Activated CD8-positive, alpha-beta T cell treated with anti-CD3 and anti-CD28 coated beads for 36 hours (primary cell): ENCODE data around the gene ATG13. TPM values are rescaled to one million over a fixed set of nuclear protein-coding genes. Genes with fewer than 3 reads are reported as not detected.

Experiments
- ATAC-seq: fragments of 200-7000 bp; cut with Tn5 transposase; one replicate; pipeline ENCODE4 v1.10.0; 2021; ENCODE audit warnings: mild to moderate bottlenecking, moderate library complexity
- CTCF ChIA-PET: fragments of 350-600 bp; sonication (Branson Sonifier 250); formaldehyde crosslinking; loops from one replicate; lab custom pipeline; 2021; ENCODE audit warnings: antibody characterized with exemption; lab: Charles Lee
- POLR2A ChIA-PET: fragments of 350-600 bp; sonication (Branson Sonifier 250); formaldehyde crosslinking; loops from one replicate; lab custom pipeline; 2021; ENCODE audit warnings: antibody characterized with exemption; lab: Charles Lee
- DNase-seq: peaks from one replicate; pipeline ENCODE4 v3.0.0-alpha.2; 2020
- H3K27ac Mint-ChIP-seq: one replicate; pipeline ENCODE4 v1.8.0; 2021; ENCODE audit warnings: mild to moderate bottlenecking, mixed read lengths
- H3K27me3 Mint-ChIP-seq: one replicate; pipeline ENCODE4 v1.8.0; 2021; ENCODE audit warnings: mixed read lengths
- H3K36me3 Mint-ChIP-seq: one replicate; pipeline ENCODE4 v1.8.0; 2021; ENCODE audit warnings: low read depth, mixed read lengths
- H3K4me1 Mint-ChIP-seq: one replicate; pipeline ENCODE4 v1.8.0; 2021; ENCODE audit warnings: low read depth, mixed read lengths
- H3K4me3 Mint-ChIP-seq: one replicate; pipeline ENCODE4 v1.8.0; 2021; ENCODE audit warnings: mild to moderate bottlenecking, moderate library complexity, mixed read lengths
- H3K9me3 Mint-ChIP-seq: one replicate; pipeline ENCODE4 v1.8.0; 2021; ENCODE audit warnings: mixed read lengths
- intact Hi-C: fragments of 100-400 bp; cut with micrococcal nuclease; formaldehyde crosslinking; loops from one replicate; pipeline ENCODE4 v1.10.0; 2022
- total RNA-seq, 2 experiments: library from RNA; stranded (reverse); gene quantifications; one replicate each; pipeline ENCODE4 v1.2.3, GENCODE V29; 2021
- TF ChIP-seq, protein P1 (sequence below): fragments of 200-600 bp; IDR thresholded peaks from one replicate; pipeline ENCODE4 v1.8.0; 2022; ENCODE audit warnings: antibody characterized with exemption, mild to moderate bottlenecking

Gene ATG13
- total RNA-seq, 2 experiments from 2014 or later = 53.4 to 61.2 TPM

DNA sequence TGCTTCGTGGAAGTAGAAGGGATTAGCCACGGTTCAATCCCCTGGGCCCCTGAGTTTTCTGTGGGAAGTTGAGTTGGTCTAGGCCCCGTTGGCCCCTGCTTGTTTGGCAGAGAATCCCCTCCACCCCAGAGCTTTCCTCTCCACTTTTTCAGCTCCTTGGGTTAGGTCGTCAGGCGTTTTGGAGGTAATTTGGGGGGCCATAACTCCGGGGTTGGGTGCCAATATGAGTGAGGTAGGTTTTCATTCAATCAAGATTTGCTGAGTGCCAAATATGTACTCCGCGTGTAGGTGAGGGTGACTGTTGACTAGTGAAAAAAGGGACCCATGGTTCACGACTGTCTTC is 590 bp downstream of the ATG13 start:
- intact Hi-C loops = no loop called here
- ATAC-seq = no peak
- ChIA-PET POLR2A (interaction anchor here (1.0 to 2.4 kb wide), 11 partner anchors 9 to 379 kb away, joined by 3 to 18 read pairs (median 4); partner anchors contain the start of genes AMBRA1, ARHGAP1 and ZNF408), CTCF (interaction anchor here (0.6 to 3.8 kb wide), 32 partner anchors 10 to 589 kb away, joined by 3 to 16 read pairs (median 5); partner anchors contain the start of genes AMBRA1, CHRM4 and ZNF408)
- peak overlapping the region; percentile 99 for H3K27ac Mint-ChIP-seq
- peaks cover 10% of the 10 kb centered on the region for H3K36me3 Mint-ChIP-seq
- no peaks in the 10 kb centered on the region for H3K9me3 Mint-ChIP-seq
- H3K4me1 Mint-ChIP-seq = peaks cover 40% of the 10 kb centered on the region
- peak overlapping the region; percentile 87 for H3K4me3 Mint-ChIP-seq
- no peaks in the 10 kb centered on the region for H3K27me3 Mint-ChIP-seq
- DNase-seq = no peak
- TF ChIP-seq, protein P1, sequence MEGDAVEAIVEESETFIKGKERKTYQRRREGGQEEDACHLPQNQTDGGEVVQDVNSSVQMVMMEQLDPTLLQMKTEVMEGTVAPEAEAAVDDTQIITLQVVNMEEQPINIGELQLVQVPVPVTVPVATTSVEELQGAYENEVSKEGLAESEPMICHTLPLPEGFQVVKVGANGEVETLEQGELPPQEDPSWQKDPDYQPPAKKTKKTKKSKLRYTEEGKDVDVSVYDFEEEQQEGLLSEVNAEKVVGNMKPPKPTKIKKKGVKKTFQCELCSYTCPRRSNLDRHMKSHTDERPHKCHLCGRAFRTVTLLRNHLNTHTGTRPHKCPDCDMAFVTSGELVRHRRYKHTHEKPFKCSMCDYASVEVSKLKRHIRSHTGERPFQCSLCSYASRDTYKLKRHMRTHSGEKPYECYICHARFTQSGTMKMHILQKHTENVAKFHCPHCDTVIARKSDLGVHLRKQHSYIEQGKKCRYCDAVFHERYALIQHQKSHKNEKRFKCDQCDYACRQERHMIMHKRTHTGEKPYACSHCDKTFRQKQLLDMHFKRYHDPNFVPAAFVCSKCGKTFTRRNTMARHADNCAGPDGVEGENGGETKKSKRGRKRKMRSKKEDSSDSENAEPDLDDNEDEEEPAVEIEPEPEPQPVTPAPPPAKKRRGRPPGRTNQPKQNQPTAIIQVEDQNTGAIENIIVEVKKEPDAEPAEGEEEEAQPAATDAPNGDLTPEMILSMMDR = peak; percentile 7

DNA sequence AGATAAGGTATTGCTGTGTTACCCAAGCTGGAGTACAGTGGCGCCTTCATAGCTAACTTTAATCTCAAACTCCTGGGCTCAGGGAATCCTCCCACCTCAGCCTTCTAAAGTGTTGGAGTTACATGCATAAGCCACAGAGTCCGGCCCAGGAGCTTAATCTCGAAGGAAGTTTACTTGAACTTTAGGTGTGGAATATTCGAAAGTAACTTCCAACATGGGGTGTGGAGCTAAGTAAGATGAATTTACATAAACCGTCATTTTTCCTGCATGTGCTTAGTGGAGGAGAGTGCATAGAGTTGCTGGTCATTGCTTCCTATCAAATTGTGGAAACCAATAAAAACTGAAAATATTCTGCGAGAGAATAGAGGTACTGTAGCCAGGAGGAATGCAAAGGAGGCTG is 1.5 kb downstream of the ATG13 start:
- intact Hi-C loops = no loop called here
- no peaks in the 10 kb centered on the region for H3K9me3 Mint-ChIP-seq
- H3K27ac Mint-ChIP-seq = peak overlapping the region; percentile 10
- peak overlapping the region; percentile 87 for H3K4me3 Mint-ChIP-seq
- H3K27me3 Mint-ChIP-seq = no peaks in the 10 kb centered on the region
- POLR2A ChIA-PET = interaction anchor here (0.8 to 2.4 kb wide), 5 partner anchors 8 to 273 kb away, joined by 3 to 18 read pairs (median 6); partner anchors contain the start of gene AMBRA1
- TF ChIP-seq, protein P1 = no peak
- peaks cover 40% of the 10 kb centered on the region for H3K4me1 Mint-ChIP-seq
- no peak for ATAC-seq
- peaks cover 10% of the 10 kb centered on the region for H3K36me3 Mint-ChIP-seq
- DNase-seq = no peak
- CTCF ChIA-PET = interaction anchor here (0.6 to 3.8 kb wide), 22 partner anchors 11 to 588 kb away, joined by 3 to 16 read pairs (median 5); partner anchors contain the start of genes AMBRA1 and ZNF408

DNA sequence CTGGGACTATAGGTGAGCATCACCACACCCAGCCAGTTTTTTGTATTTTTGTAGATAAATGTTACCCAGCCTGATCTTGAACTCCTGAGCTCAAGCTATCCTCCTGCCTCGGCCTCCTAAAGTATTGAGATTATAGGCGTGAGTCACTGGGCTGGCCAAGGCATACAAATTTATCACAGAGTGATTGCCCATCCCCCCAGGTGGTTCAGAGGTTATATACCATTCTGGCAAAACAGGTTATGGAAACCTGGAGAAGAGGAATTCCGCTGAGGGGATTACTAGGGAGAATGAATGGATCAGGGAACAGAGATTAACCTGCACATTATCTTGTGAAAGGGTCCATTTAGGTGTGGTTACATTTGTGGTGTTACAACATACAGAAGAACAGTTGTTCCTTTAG is 8.1 kb downstream of the ATG13 start:
- Mint-ChIP-seq H3K27ac (no peak overlapping the region), H3K4me1 (peaks cover 18% of the 10 kb centered on the region), H3K36me3 (peaks cover 21% of the 10 kb centered on the region), H3K4me3 (no peak overlapping the region), H3K9me3 (no peaks in the 10 kb centered on the region), H3K27me3 (no peaks in the 10 kb centered on the region)
- ATAC-seq (no peak), DNase-seq (no peak)
- ChIA-PET CTCF (interaction anchor here (0.7 to 0.8 kb wide), 2 partner anchors 96 to 124 kb away, joined by 3 read pairs; no protein-coding TSS in a partner anchor), POLR2A (interaction anchor here (3.4 kb wide), 1 partner anchor 8 kb away, joined by 18 read pairs; the partner anchor contains the start of genes ATG13 and HARBI1)
- TF ChIP-seq, protein P1 = no peak
- intact Hi-C loops = no loop called here

DNA sequence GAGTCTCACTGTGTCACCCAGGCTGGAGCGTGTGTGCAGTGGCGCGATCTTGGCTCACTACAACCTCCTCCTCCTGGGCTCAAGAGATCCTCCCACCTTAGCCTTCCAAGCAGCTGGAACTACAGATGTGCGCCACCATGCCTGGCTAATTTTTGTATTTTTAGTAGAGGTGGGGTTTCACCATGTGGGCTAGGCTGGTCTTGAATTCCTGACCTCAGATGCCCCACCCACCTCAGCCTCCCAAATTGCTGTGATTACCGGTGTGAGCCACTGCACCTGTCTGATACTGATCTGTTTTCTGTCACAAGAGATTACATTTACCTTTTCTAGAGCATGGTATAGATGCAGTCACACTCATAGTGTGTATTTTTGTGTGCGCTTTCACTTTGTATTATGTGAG is 11.6 kb downstream of the ATG13 start:
- H3K27ac Mint-ChIP-seq = no peak overlapping the region
- TF ChIP-seq, protein P1 = no peak
- POLR2A ChIA-PET = interaction anchor here (1.5 kb wide), 1 partner anchor 42 kb away, joined by 3 read pairs; no protein-coding TSS in a partner anchor

DNA sequence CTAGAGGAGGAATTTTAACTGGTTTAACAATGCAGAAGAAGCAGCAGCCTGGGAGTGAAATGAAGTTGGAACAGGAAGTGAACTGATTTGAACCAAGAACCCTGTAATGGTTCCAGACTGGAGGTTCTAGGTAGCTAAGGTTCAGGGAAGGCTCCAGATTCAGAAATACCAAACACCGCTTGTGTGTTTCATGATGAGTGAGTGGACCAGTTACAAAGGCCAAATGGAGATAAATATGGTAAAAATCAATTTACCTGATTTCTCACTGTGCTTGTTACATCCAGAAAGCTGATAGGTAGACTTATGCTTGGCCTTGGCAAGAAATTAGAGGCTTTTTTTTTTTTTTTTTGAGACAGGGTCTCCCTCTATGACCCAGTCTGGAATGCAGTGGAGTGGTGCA is 12.9 kb downstream of the ATG13 start:
- peaks cover 7% of the 10 kb centered on the region for H3K4me1 Mint-ChIP-seq
- CTCF ChIA-PET = interaction anchor here (2.2 kb wide), 1 partner anchor 12 kb away, joined by 8 read pairs; no protein-coding TSS in a partner anchor
- H3K27ac Mint-ChIP-seq = no peak overlapping the region
- TF ChIP-seq, protein P1 = no peak
- no peaks in the 10 kb centered on the region for H3K27me3 Mint-ChIP-seq
- POLR2A ChIA-PET = interaction anchor here (1.5 kb wide), 1 partner anchor 41 kb away, joined by 3 read pairs; no protein-coding TSS in a partner anchor
- H3K9me3 Mint-ChIP-seq = no peaks in the 10 kb centered on the region
- peaks cover 8% of the 10 kb centered on the region for H3K36me3 Mint-ChIP-seq
- ATAC-seq = no peak
- DNase-seq = no peak
- intact Hi-C loops = no loop called here
- H3K4me3 Mint-ChIP-seq = no peak overlapping the region

More for the DNA sequence above, 11.6 kb downstream of the ATG13 start:
- peaks cover 9% of the 10 kb centered on the region for H3K4me1 Mint-ChIP-seq
- intact Hi-C loops = no loop called here
- no peak overlapping the region for H3K4me3 Mint-ChIP-seq
- DNase-seq (no peak), ATAC-seq (no peak)
- peaks cover 14% of the 10 kb centered on the region for H3K36me3 Mint-ChIP-seq
- no peaks in the 10 kb centered on the region for H3K9me3 Mint-ChIP-seq
- no peaks in the 10 kb centered on the region for H3K27me3 Mint-ChIP-seq
- CTCF ChIA-PET = interaction anchor here (2.2 kb wide), 1 partner anchor 11 kb away, joined by 8 read pairs; no protein-coding TSS in a partner anchor
